ENCODE results near the gene POLRMT.
"Not testable (repeated sequence)": the region's sequence is repeated elsewhere in the genome, so short reads cannot be mapped to it uniquely, and the experiment has no call there.

- not testable (repeated sequence) for TF ChIP-seq CTCF, POLR2A (IDR thresholded peaks at IDR 0.05)
Measured at GRCh38 chr19:603779-604178, 29.6 kb downstream of the POLRMT start.
